ENCODE results near the gene PRSS33. TPM values are rescaled to one million over a fixed set of nuclear protein-coding genes. Genes with fewer than 3 reads are reported as not detected.

The PRSS33 gene
- total and polyA plus RNA-seq, 9 of the 15 experiments (the other 6 are each of a cell fraction or from before 2014, with no cell fraction given), result not detected

DNA sequence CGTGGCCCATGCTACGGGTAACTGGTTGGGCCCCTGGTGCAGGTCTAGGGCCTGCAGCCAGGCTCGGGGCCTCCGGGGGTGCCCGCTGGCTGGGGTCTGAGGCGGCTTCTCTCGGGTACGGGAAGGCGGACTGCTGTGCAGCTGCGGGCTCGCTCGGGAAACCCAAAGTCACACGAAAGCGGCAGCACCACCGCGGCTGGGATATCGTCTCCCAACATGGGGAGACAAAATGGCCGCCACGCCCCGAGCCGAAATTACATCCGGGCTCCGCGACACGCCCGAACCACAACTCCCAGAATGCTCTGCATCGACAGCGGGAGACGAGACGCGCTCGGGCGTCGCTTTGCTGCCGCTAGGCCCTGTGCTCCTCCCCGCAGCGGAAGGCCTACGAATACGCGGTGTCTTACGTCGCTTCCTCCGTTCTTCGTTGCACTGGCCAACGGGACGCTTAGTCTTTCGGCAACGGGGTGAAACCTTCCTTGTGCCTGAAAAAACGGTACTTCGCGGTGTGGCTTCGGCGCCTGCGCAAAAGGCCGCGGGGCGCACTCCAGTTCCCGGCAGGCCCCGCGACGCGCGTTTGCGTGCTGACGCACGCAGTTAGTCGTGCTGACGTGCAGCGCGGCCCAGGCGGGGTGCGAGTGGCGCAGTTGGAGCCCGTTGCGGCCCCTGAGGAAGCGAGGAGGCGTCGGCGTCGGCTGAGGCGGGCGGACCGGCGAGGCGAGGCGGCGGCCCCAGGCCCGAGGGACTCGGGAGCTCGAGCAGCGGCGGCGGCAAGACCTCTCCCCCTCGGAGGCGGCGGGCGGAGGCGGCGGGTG, 35.1 kb downstream of the PRSS33 start, which contains the start of gene SRRM2 (continued):
- TF ChIP-seq, protein P1, sequence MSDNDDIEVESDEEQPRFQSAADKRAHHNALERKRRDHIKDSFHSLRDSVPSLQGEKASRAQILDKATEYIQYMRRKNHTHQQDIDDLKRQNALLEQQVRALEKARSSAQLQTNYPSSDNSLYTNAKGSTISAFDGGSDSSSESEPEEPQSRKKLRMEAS (CRISPR knock-in tag; IDR thresholded peaks at IDR 0.05), result peak; percentile 70
- TF ChIP-seq RNF2 (IDR thresholded peaks at IDR 0.05) (peak; percentile 75; the same call in 1 of the 2 replicates), TAL1 (IDR thresholded peaks at IDR 0.05) (no peak), ARNT (IDR thresholded peaks at IDR 0.05) (no peak), NUFIP1 (IDR thresholded peaks at IDR 0.05; ENCODE audit: partially characterized antibody) (no peak), ZNF224 (CRISPR knock-in tag; IDR thresholded peaks at IDR 0.05) (no peak), ZBTB17 (CRISPR knock-in tag; IDR thresholded peaks at IDR 0.05) (peak; percentile 80), NR4A1 (CRISPR knock-in tag; IDR thresholded peaks at IDR 0.05) (no peak), NR4A1 (tag; IDR thresholded peaks at IDR 0.05) (peak; percentile 90), ZNF76 (CRISPR knock-in tag; IDR thresholded peaks at IDR 0.05; ENCODE audit: borderline replicate concordance) (0 out of 2 replicates have a peak, but pooled peaks have one; percentile 77), MAZ (CRISPR knock-in tag; conservative IDR thresholded peaks at IDR 0.05 in 1 of 2, IDR thresholded peaks at IDR 0.05 in 1 of 2) (peak; percentile 22 to 79; a peak in 3 of 4 replicates), EZH2 (IDR thresholded peaks at IDR 0.05; ENCODE audit: borderline replicate concordance, low read depth, low read length) (no peak), BMI1 (IDR thresholded peaks at IDR 0.05; ENCODE audit: low read length) (no peak), ZNF174 (CRISPR knock-in tag; IDR thresholded peaks at IDR 0.05) (no peak), GABPB2 (CRISPR knock-in tag; conservative IDR thresholded peaks at IDR 0.05) (no peak), RBBP5 (IDR thresholded peaks at IDR 0.05; ENCODE audit: borderline replicate concordance, insufficient read depth, low read length, poor library complexity, severe bottlenecking) (peak; percentile 77), ZZZ3 (IDR thresholded peaks at IDR 0.05) (peak; percentile 80; the same call in 1 of the 2 replicates), NFE2 (IDR thresholded peaks at IDR 0.05; ENCODE audit: low read depth) (0 out of 2 replicates have a peak, but pooled peaks have one; percentile 26), TAF7 (tag; IDR thresholded peaks at IDR 0.05) (peak; percentile 34; the same call in 1 of the 2 replicates), YBX1 (IDR thresholded peaks at IDR 0.05) (no peak), MECOM (CRISPR knock-in tag; IDR thresholded peaks at IDR 0.05) (no peak)

Measured in K562 (cell line).